ENCODE data around the gene MAP2K5. TPM values are rescaled to one million over a fixed set of nuclear protein-coding genes. Genes with fewer than 3 reads are reported as not detected.
A peak's percentile ranks its signal among the peaks of the same experiment; 100 is the strongest.

MAP2K5 gene
- total RNA-seq, 6 experiments from 2014 or later: 5.0 to 11.6 (median 8.8) TPM

DNA sequence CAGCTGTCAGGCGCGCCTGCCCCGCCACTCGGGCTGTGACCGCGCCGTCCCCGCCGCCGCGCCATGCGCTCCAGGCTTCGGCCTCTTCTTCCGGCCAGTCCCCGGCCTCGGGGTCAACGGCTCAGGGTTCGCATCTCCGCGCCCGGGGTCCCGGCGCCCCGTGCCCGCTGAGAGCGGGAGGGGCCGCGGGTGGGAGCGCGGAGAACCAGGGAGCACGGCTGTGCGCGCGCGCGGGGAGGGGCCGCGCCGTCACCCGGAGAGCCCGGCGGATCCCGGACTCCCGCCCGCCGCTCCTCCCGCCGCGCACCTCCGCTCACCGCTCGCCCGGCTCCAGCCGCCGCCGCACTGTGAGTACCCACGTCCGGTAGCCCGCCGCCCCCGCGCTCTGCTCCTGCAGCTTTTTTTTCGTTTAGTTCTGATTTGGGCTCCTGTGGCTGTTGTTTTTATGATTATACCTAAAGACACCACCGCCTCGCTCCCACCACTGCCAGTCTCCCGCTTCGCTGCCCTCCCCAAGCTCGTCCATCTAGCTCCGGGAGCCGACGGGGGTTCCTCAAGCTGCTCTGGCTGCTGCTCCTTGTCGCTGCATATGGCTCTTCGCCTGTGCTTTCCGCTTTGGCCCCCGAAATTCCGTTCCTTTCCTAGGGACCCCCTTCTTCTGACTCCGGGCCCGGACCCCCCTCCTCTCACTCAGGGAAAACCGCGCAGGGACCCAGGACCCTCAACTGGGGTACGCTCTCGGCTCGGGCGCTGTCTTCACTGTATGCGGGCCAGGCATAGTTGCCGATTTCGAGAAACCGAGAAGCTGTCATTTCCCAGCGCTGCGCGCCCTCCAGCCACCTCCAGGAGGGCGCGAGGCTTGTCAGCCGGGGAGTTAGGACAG, 281.1 kb downstream of the MAP2K5 start:
- no peak overlapping the region for H3K4me3 ChIP-seq
- no peaks in the 10 kb centered on the region for H3K9me3 ChIP-seq
- DNase-seq: peak in 1 of 3 donors; percentile 33
- H3K36me3 ChIP-seq: no peaks in the 10 kb centered on the region
- intact Hi-C loops (cut with DNase I): no loop called here
- no peak overlapping the region for H3K27ac ChIP-seq
- ATAC-seq: no peak
- peaks cover 0 to 27% (median 0%) of the 10 kb centered on the region in 4 donors for H3K4me1 ChIP-seq
- WGBS (ENCODE audit: insufficient coverage, low coverage, low lambda C conversion rate, missing lambda C conversion rate): 2% methylated on average over 27 of the region's 94 CpGs
- TF ChIP-seq POLR2A (IDR thresholded peaks at IDR 0.05): no peak
- TF ChIP-seq, protein P1, sequence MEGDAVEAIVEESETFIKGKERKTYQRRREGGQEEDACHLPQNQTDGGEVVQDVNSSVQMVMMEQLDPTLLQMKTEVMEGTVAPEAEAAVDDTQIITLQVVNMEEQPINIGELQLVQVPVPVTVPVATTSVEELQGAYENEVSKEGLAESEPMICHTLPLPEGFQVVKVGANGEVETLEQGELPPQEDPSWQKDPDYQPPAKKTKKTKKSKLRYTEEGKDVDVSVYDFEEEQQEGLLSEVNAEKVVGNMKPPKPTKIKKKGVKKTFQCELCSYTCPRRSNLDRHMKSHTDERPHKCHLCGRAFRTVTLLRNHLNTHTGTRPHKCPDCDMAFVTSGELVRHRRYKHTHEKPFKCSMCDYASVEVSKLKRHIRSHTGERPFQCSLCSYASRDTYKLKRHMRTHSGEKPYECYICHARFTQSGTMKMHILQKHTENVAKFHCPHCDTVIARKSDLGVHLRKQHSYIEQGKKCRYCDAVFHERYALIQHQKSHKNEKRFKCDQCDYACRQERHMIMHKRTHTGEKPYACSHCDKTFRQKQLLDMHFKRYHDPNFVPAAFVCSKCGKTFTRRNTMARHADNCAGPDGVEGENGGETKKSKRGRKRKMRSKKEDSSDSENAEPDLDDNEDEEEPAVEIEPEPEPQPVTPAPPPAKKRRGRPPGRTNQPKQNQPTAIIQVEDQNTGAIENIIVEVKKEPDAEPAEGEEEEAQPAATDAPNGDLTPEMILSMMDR (IDR thresholded peaks at IDR 0.05): no peak
- H3K27me3 ChIP-seq: peaks cover 26 to 44% of the 10 kb centered on the region in 2 donors

DNA sequence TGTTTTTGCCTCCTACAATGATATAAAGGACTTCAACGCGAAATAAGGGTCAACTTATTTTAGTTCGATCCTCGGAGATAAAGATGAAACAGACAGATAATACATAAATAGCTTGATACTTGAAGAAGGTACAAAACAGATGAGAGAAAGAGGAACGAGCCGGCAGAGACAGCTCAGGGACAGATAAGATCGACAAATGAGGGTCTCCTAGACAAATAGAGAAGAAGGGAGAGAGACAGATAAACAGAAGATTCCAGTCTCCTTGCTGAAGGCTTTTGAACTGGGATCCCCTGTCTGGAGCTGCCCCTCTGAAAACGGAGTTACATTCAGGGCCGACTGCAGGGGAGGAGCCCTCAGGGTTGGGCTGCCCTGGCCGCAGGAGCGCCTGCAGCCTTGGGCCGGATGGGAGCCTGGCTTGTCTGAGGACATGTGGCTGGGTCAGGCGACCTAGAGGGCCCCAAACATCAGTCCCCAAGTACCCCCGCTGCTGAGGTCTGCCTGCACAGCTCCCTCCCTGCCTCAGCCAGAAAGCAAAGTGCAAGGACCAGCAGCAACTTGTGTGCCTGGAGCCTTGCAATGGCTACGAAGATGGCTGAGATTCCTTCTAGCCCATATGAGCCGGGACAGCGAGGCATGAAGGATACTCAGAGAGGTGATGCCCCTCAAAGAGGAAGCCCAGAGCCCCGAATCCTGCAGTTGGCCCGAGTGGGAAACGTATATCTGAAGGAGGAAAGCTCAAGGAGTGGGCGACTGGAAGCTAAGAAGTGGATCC, 281.9 kb downstream of the MAP2K5 start:
- no peaks in the 10 kb centered on the region for H3K36me3 ChIP-seq
- intact Hi-C loops (cut with DNase I): no loop called here
- H3K4me3 ChIP-seq: no peak overlapping the region
- DNase-seq (no peak), ATAC-seq (peak in 1 of 4 donors; percentile 20)
- WGBS (ENCODE audit: insufficient coverage, low coverage, low lambda C conversion rate, missing lambda C conversion rate): 9% methylated on average over 16 of the region's 21 CpGs
- no peaks in the 10 kb centered on the region for H3K9me3 ChIP-seq
- H3K27me3 ChIP-seq: peaks cover 26 to 51% of the 10 kb centered on the region in 2 donors
- TF ChIP-seq, protein P1 (IDR thresholded peaks at IDR 0.05): no peak
- TF ChIP-seq POLR2A (IDR thresholded peaks at IDR 0.05): no peak
- H3K27ac ChIP-seq: no peak overlapping the region
- H3K4me1 ChIP-seq: peaks cover 0 to 30% (median 0%) of the 10 kb centered on the region in 4 donors

DNA sequence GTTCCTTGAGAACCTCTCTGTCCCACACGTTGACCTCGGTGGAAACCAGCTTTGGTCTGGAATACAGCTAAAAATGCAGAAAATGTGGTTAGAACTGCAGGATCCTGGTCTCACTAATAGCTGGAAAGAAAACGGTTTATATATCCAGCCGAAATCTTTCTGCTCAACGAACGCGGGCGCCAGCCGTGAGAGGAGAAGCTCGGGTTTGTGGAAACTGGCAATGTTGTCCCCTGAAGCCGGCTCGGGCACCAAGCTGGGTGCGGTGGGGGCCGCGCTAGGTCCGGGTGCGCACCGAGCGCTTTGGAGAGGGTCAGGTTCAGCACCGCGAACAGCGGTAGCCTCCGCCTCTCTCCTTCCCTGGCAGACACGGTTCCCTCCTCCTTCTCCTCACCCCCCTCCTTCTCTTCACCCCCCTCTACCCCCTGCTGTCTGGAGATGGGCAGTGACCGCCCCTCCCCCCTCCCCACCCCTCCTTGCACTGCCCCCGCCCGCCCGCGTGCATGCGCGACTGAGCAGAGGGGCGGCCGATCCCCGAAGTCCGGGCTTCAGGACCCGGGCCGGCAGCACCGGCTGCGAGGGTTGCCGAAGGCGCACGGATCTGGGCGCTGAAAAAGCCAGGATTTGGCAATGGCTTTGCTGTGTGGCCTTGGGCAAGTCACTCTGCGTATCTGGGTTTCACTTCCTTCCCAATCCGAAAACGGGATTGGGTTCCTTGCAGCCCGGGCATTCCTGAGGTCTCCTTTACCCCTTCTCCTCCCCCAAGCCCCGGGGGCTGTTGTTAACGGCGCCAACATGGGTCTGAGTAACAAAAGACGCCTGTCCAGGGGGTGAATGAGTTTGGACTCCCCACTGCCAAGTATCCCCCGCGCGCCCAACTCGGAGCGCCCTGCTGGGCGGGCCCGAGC, 282.7 kb downstream of the MAP2K5 start, which contains the start of gene SKOR1:
Gene SKOR1 (plus strand): TSS at position 534 of the 905 bp plus-strand sequence. CDS start 94 bp downstream, at position 628.
- WGBS (ENCODE audit: insufficient coverage, low coverage, low lambda C conversion rate, missing lambda C conversion rate): 4% methylated on average over 28 of the region's 58 CpGs
- H3K27me3 ChIP-seq: peaks cover 31 to 52% of the 10 kb centered on the region in 2 donors
- DNase-seq: peak in 1 of 3 donors; percentile 43

More for the DNA sequence above, 282.7 kb downstream of the MAP2K5 start, which contains the start of gene SKOR1:
- no peak within 1 kb of the TSS for H3K4me3 ChIP-seq
- intact Hi-C loops (cut with DNase I): no loop called here
- ATAC-seq: peak in 3 of 4 donors; percentile 30 to 46 (median 45)
- H3K27ac ChIP-seq: no peak within 1 kb of the TSS
- no peaks in the 10 kb centered on the region for H3K36me3 ChIP-seq
- peaks cover 0 to 32% (median 0%) of the 10 kb centered on the region in 4 donors for H3K4me1 ChIP-seq
- no peak for TF ChIP-seq POLR2A (IDR thresholded peaks at IDR 0.05)
- TF ChIP-seq, protein P1 (IDR thresholded peaks at IDR 0.05): no peak
- no peaks in the 10 kb centered on the region for H3K9me3 ChIP-seq

Measured in right lobe of liver (tissue), 6 donors.